ENCODE data around the gene RIMS1.

DNA sequence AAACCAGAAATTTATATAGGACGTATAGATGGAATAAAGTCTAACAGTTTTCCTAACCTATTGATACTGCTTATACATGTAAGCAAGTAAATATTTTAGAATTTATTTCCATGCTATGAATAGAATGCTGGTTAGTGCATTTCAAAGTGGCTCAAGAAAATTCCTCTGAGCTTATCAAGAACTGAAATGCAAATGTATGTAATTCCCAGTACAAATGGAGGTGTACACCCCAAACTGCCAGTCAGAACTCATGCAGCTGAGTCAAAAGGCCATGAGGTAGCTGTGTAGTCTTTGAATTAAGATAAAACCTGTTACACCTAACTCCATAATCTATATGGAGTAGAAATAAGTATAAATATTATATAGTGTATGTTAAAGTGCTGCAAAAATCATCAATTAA is 503.3 kb downstream of the RIMS1 start:
- no peak for TF ChIP-seq CTCF (IDR thresholded peaks at IDR 0.05; ENCODE audit: extremely low read depth in 1 of 2, insufficient read depth in 1 of 2, low read depth in 1 of 2, low read length in 2 of 2)
- TF ChIP-seq EZH2 (IDR thresholded peaks at IDR 0.05; ENCODE audit: borderline replicate concordance, low read depth, low read length, severe bottlenecking) = no peak
- TF ChIP-seq GATA2 (IDR thresholded peaks at IDR 0.05; ENCODE audit: insufficient read depth, insufficient read length, low read depth, low read length) = no peak
- TF ChIP-seq POLR2A (IDR thresholded peaks at IDR 0.05; ENCODE audit: low read depth, low read length) = no peak
- no peak for TF ChIP-seq MAX (IDR thresholded peaks at IDR 0.05; ENCODE audit: insufficient read depth, insufficient read length)
- no peak for TF ChIP-seq POLR2AphosphoS5 (IDR thresholded peaks at IDR 0.05; ENCODE audit: insufficient read depth, low read depth, low read length)
- TF ChIP-seq MYC (IDR thresholded peaks at IDR 0.05; ENCODE audit: low read depth, low read length) = no peak
- no peak for TF ChIP-seq FOS (IDR thresholded peaks at IDR 0.05; ENCODE audit: borderline replicate concordance, insufficient read depth, low read length)
